Fibroblast of pulmonary artery (primary cell): Measurements from ENCODE around the gene SSBP4.
A peak's percentile ranks its signal among the peaks of the same experiment; 100 is the strongest.

Experiments used
- DNase-seq: peaks from one replicate; pipeline ENCODE4 v3.0.0-alpha.2; 2010; ENCODE audit warnings: low read depth
- H3K4me3 ChIP-seq: replicated peaks from 2 replicates; pipeline ENCODE4 v1.5.1; 2011; ENCODE audit warnings: low read depth, mild to moderate bottlenecking, control low read depth, low read length, moderate library complexity
- TF ChIP-seq, protein P1 (sequence below): IDR thresholded peaks from 2 replicates; pipeline ENCODE4 v1.5.1; 2011; ENCODE audit warnings: mild to moderate bottlenecking, control low read depth, low read length, inconsistent platforms; ENCODE audit errors: missing control alignments

The SSBP4 gene

DNA sequence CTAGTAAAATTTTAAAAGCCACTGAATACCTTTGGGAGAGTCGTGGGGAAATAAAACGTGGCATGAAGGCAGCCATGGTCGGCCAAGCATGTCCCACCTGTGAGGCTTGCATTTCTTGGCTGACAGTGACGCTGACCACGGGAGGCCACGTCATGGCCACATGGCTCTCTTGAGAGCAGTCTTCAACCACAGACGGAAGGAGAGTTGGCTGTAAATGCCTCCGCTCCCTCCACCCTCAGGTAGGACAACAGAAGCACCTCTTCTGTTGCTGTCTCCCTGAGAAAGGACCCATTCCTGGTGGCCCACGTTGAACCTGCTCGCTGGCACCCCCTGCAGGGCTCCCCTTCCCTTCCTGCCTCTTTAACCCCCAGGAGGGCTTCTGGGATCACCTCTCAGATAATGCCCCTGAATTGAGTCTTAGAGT lies 11.1 kb upstream of the SSBP4 start:
- no peak for DNase-seq
- H3K4me3 ChIP-seq: no peak overlapping the region
- TF ChIP-seq, protein P1, sequence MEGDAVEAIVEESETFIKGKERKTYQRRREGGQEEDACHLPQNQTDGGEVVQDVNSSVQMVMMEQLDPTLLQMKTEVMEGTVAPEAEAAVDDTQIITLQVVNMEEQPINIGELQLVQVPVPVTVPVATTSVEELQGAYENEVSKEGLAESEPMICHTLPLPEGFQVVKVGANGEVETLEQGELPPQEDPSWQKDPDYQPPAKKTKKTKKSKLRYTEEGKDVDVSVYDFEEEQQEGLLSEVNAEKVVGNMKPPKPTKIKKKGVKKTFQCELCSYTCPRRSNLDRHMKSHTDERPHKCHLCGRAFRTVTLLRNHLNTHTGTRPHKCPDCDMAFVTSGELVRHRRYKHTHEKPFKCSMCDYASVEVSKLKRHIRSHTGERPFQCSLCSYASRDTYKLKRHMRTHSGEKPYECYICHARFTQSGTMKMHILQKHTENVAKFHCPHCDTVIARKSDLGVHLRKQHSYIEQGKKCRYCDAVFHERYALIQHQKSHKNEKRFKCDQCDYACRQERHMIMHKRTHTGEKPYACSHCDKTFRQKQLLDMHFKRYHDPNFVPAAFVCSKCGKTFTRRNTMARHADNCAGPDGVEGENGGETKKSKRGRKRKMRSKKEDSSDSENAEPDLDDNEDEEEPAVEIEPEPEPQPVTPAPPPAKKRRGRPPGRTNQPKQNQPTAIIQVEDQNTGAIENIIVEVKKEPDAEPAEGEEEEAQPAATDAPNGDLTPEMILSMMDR: peak; percentile 61

- DNase-seq: no peak
- no peak overlapping the region for H3K4me3 ChIP-seq
- TF ChIP-seq, protein P1: no peak
Observed at GRCh38 chr19:18412610-18413239, 6.5 kb upstream of the SSBP4 start.

DNA sequence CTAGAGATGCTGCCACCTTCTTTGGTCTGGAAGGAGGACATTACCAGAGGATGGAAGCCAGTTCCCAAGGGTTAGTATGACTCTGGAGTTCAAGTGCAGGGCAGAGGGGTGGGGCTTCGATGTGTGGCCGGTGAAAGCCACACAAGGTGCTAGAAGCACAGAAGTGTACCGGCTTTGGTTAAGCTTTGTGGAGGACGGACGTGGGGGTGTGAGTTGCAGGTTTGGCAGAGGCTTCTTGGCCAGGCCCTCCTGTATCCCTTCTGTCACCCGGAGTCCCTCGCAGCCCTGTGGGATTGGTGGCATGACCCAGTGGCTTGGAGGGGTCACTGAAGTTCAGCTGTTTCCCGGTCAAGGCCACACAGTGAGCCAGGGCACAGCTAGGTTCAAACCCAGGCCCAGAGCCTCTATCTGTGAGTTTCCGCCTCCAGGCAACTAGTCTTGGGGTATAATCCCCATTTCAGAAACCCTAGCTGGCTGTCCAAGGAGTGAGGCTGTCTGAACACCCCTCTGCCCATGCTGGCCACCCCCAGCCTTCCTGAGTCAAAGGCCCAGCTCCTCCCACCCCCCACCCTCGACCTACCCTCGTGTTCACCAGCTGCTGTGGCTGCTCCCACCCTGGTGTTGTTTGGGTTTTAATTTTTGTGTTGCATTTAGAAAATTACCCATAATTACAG lies 4.6 kb upstream of the SSBP4 start:
- TF ChIP-seq, protein P1: no peak
- peak overlapping the region; percentile 47 for H3K4me3 ChIP-seq
- DNase-seq: no peak

DNA sequence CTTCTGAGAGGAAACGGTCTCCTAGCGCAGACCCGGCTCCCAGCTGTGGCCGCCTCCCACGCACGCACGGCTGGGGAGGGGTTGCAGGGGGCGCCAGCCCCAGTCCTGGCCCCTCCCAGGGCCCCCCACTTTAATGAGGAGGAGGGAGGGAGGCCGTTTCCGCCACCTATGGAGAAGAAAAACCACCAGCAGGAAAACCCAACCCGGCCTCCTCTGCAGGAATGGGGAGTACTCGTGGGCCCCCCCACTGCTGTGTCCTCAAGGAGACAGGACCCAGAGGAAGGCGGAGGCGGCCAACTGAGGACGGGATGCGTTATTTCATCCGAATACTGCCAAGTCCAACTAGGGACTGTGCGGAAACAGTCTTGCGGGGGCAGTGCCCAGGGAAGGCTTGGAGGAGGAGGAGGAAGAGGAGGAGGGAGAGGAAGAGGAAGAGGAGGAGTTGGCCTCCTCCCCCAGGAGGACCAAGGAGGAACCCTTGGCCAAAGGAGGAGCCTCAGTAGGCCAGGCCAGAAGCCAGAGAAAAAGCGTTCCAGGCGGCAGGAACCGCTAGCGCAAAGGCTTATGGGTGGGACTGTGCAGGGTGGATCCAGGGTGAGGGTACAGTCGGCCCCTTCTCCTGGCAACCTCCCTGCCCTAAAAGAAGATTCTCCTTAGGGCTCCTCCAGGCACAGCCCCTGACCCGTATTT lies 3.9 kb upstream of the SSBP4 start:
- peak overlapping the region; percentile 47 for H3K4me3 ChIP-seq
- DNase-seq: peak; percentile 97

GRCh38 chr19:18416778-18417249 lies 2.4 kb upstream of the SSBP4 start:
- peak overlapping the region; percentile 38 for H3K4me3 ChIP-seq
- peak; percentile 95 for DNase-seq
- TF ChIP-seq, protein P1: no peak

More for the DNA sequence above, 3.9 kb upstream of the SSBP4 start:
- TF ChIP-seq, protein P1: no peak

DNA sequence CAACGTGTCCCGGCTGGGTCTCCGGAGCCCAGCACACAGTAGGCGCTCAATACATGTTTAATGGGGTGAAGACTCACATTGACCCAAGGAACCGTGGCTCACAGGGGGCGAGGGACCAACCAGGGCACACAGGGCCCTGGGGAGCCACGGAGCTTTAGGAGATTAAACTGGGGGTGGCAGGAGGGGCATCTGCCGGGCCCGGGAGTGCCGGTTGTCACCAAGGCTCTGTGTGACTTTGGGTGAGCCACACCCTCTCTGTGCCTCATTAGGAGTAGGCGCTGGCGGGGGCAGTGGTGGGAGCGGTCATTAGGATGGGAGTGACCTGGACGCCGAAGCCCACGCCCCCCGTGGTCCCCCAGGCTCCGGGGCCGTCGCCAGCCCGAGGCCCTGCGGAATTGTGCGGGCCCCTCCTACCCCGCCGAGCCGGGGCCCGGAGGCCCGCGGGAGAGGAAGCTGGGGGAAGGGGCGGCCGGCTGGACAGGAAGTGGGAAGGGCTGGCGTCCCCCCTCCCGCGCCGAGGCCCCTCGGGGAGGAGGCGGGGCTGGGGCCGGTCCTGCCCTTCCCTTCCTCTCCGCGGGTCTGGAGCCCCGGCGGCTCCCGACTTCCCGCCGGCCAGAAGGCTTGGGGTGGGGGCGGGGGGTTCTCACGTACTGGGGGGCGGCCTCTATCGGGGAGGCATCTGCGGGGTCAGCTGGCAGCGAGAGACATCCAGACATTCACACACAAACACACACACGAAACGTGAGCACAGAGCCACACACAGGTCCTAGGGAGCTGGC lies 1.8 kb upstream of the SSBP4 start:
- TF ChIP-seq, protein P1: no peak
- DNase-seq: peak; percentile 90

More for the DNA sequence above, 1.8 kb upstream of the SSBP4 start:
- peak overlapping the region; percentile 38 for H3K4me3 ChIP-seq
